NCI-H187 (cell line): ENCODE results near the gene WBP11.

Source experiments
- DNase-seq, 2 experiments: peaks; one replicate each; lab custom pipeline; 2025; lab: John Stamatoyannopoulos, UW

The WBP11 gene

GRCh38 chr12:14824012-14824634 lies 20.8 kb upstream of the WBP11 start:
- no peak for DNase-seq

GRCh38 chr12:14814014-14814413 lies 10.7 kb upstream of the WBP11 start, which contains the start of gene SMCO3:
SMCO3 (minus strand) TSS chr12:14814182; CDS start chr12:14806680, 7,502 bp downstream.
- no peak for DNase-seq

GRCh38 chr12:14811486-14811885 lies 8.2 kb upstream of the WBP11 start:
- no peak for DNase-seq

GRCh38 chr12:14810953-14811483 lies 7.7 kb upstream of the WBP11 start:
- DNase-seq = no peak

GRCh38 chr12:14810167-14810952 lies 7.1 kb upstream of the WBP11 start:
- DNase-seq = no peak

GRCh38 chr12:14803830-14804160 lies 517 bp upstream of the WBP11 start:
- peak in 1 of 2 experiments; percentile 49 for DNase-seq

- no peak for DNase-seq
Observed at GRCh38 chr12:14802721-14803010, 612 bp downstream of the WBP11 start.

GRCh38 chr12:14802247-14802646 lies 1.0 kb downstream of the WBP11 start:
- DNase-seq = no peak

- DNase-seq = no peak
Observed at GRCh38 chr12:14795028-14795448, 8.2 kb downstream of the WBP11 start.

GRCh38 chr12:14785568-14785967 lies 17.7 kb downstream of the WBP11 start:
- no peak for DNase-seq

- DNase-seq = no peak
Observed at GRCh38 chr12:14784471-14784870, 18.8 kb downstream of the WBP11 start.

GRCh38 chr12:14782756-14783155 lies 20.5 kb downstream of the WBP11 start:
- DNase-seq = no peak

- DNase-seq = no peak
Observed at GRCh38 chr12:14781563-14781962, 21.7 kb downstream of the WBP11 start.

- no peak for DNase-seq
Observed at GRCh38 chr12:14780859-14781258, 22.4 kb downstream of the WBP11 start.

GRCh38 chr12:14779834-14780233 lies 23.4 kb downstream of the WBP11 start:
- no peak for DNase-seq

- DNase-seq = no peak
Observed at GRCh38 chr12:14777271-14777670, 26.0 kb downstream of the WBP11 start.

- DNase-seq = no peak
Observed at GRCh38 chr12:14776236-14776961, 26.9 kb downstream of the WBP11 start.

- DNase-seq = no peak
Observed at GRCh38 chr12:14775636-14775980, 27.7 kb downstream of the WBP11 start.

- no peak for DNase-seq
Observed at GRCh38 chr12:14774906-14775635, 28.2 kb downstream of the WBP11 start.

GRCh38 chr12:14774074-14774905 lies 29.0 kb downstream of the WBP11 start:
- no peak for DNase-seq

- DNase-seq = no peak
Observed at GRCh38 chr12:14773685-14774073, 29.6 kb downstream of the WBP11 start.
